ENCODE results near the gene GALNT6.

Gene GALNT6

GRCh38 chr12:51381226-51382079, 9.8 kb downstream of the GALNT6 start:
- no peak for DNase-seq

GRCh38 chr12:51379571-51379970, 11.6 kb downstream of the GALNT6 start:
- DNase-seq = no peak

- no peak for DNase-seq
These were observed 12.5 kb downstream of the GALNT6 start for GRCh38 chr12:51378749-51379148.

- DNase-seq = no peak
These were observed 13.9 kb downstream of the GALNT6 start for GRCh38 chr12:51377099-51377984.

- DNase-seq = no peak
These were observed 16.4 kb downstream of the GALNT6 start for GRCh38 chr12:51374856-51375255.

- no peak for DNase-seq
These were observed 16.8 kb downstream of the GALNT6 start for GRCh38 chr12:51374361-51374760.

GRCh38 chr12:51373187-51373586, 18.0 kb downstream of the GALNT6 start:
- DNase-seq = no peak

- DNase-seq = no peak
These were observed 19.2 kb downstream of the GALNT6 start for GRCh38 chr12:51372021-51372420.

GRCh38 chr12:51371295-51371953, 19.8 kb downstream of the GALNT6 start:
- DNase-seq = no peak

GRCh38 chr12:51370667-51371066, 20.5 kb downstream of the GALNT6 start:
- no peak for DNase-seq

- DNase-seq = no peak
These were observed 21.6 kb downstream of the GALNT6 start for GRCh38 chr12:51369581-51369980.

- peak; percentile 79 for DNase-seq
These were observed 22.3 kb downstream of the GALNT6 start for GRCh38 chr12:51368640-51369517.

- DNase-seq = no peak
These were observed 25.9 kb downstream of the GALNT6 start for GRCh38 chr12:51365276-51365675.

- no peak for DNase-seq
These were observed 27.2 kb downstream of the GALNT6 start for GRCh38 chr12:51364001-51364400.

- DNase-seq = no peak
These were observed 28.4 kb downstream of the GALNT6 start for GRCh38 chr12:51362747-51363342.

- DNase-seq = no peak
These were observed 28.9 kb downstream of the GALNT6 start for GRCh38 chr12:51362307-51362706.

GRCh38 chr12:51361161-51362016, 29.8 kb downstream of the GALNT6 start:
- no peak for DNase-seq

GRCh38 chr12:51360315-51360714, 30.9 kb downstream of the GALNT6 start:
- DNase-seq = no peak

GRCh38 chr12:51359851-51360250, 31.4 kb downstream of the GALNT6 start:
- DNase-seq = no peak

GRCh38 chr12:51358496-51358895, 32.7 kb downstream of the GALNT6 start:
- DNase-seq = no peak

Data from T-helper 9 cell (primary cell).